PC-3 (cell line): ENCODE measurements around the gene SLC17A7.

ENCODE experiments used
- CTCF ChIP-seq: fragments of 300-600 bp; sonication (generic); conservative IDR thresholded peaks from 2 replicates; pipeline ENCODE4 v1.5.1; 2017; ENCODE audit warnings: antibody characterized with exemption, low read depth, mild to moderate bottlenecking, low read length
- EZH2 ChIP-seq: fragments of 300-600 bp; sonication (generic); IDR thresholded peaks from one replicate; pipeline ENCODE4 v1.6.1; 2017; ENCODE audit warnings: antibody characterized with exemption, mild to moderate bottlenecking, low read length; ENCODE audit not compliant: unreplicated experiment
- EZH2phosphoT487 ChIP-seq: fragments of 300-600 bp; sonication (generic); IDR thresholded peaks from 2 replicates; pipeline ENCODE4 v1.6.1; 2018; ENCODE audit warnings: mild to moderate bottlenecking, antibody characterized with exemption, low read length, borderline replicate concordance

GRCh38 chr19:49487277-49488045 is 46.1 kb upstream of the SLC17A7 start, which contains the start of gene RPL13A:
- TF ChIP-seq CTCF (no peak), EZH2phosphoT487 (no peak), EZH2 (no peak)
